Upper lobe of left lung (tissue), 6 donors: ENCODE measurements around the gene AP3S2. TPM values are rescaled to one million over a fixed set of nuclear protein-coding genes. Genes with fewer than 3 reads are reported as not detected.
A peak's percentile ranks its signal among the peaks of the same experiment; 100 is the strongest.

Source experiments
- ATAC-seq, 2 donors: fragments of 200-7000 bp; cut with Tn5 transposase; one replicate each; pipeline ENCODE4 v1.9.1; 2022; ENCODE audit warnings: mild to moderate bottlenecking in 2 of 2, moderate library complexity in 2 of 2; ENCODE audit not compliant: low FRiP score in 2 of 2
- DNase-seq, 2 donors: peaks; one replicate each; pipeline ENCODE4 v3.0.0-alpha.2; 2019 to 2020
- H3K27ac ChIP-seq, 4 donors: fragments of 200-600 bp; sonication (generic); one replicate each; pipeline ENCODE4 v1.5.1; 2016 to 2019
- H3K27me3 ChIP-seq, 4 donors: fragments of 200-600 bp; sonication (generic); one replicate each; pipeline ENCODE4 v1.5.1; 2017 to 2019
- H3K36me3 ChIP-seq, 4 donors: fragments of 200-600 bp; sonication (generic); one replicate each; pipeline ENCODE4 v1.5.1; 2016 to 2019
- H3K4me1 ChIP-seq, 4 donors: fragments of 200-600 bp; sonication (generic); one replicate each; pipeline ENCODE4 v1.5.1; 2018 to 2019
- H3K4me3 ChIP-seq, 4 donors: fragments of 200-600 bp; sonication (generic); one replicate each; pipeline ENCODE4 v1.5.1; 2017 to 2019; ENCODE audit warnings: mild to moderate bottlenecking in 2 of 4, moderate library complexity in 1 of 4
- H3K9me3 ChIP-seq, 4 donors: fragments of 200-600 bp; sonication (generic); one replicate each; pipeline ENCODE4 v1.5.1; 2018 to 2019
- CTCF ChIP-seq, 6 experiments: fragments of 450-650 bp in 4 of 6; fragments of 200-600 bp in 2 of 6; sonication (generic) in 2 of 6; IDR thresholded peaks; one replicate each; pipeline ENCODE4 v1.5.1; 2016 to 2019; ENCODE audit warnings: antibody characterized with exemption in 6 of 6
- EP300 ChIP-seq, 4 donors: sonication (generic); formaldehyde crosslinking; IDR thresholded peaks; one replicate each; pipeline ENCODE4 v1.5.1; 2017; ENCODE audit warnings: antibody characterized with exemption in 4 of 4, control low read depth in 2 of 4
- POLR2A ChIP-seq, 4 donors: fragments of 450-650 bp; IDR thresholded peaks; one replicate each; pipeline ENCODE4 v1.5.1; 2016 to 2017; ENCODE audit warnings: antibody characterized with exemption in 4 of 4, mild to moderate bottlenecking in 2 of 4
- POLR2AphosphoS5 ChIP-seq, 2 donors: sonication (generic); formaldehyde crosslinking; IDR thresholded peaks; one replicate each; pipeline ENCODE4 v1.5.1; 2017; ENCODE audit warnings: antibody characterized with exemption in 2 of 2
- WGBS, 2 donors: methylation state at CpG; one replicate each; pipeline ENCODE4 v1.1.5; 2017 to 2018; 5-methylcytosine and 5-hydroxymethylcytosine counted together
- total RNA-seq, 6 donors: library from RNA; depleted of rRNA in 4 of 6; stranded (reverse); fragments of >200 nt in 4 of 6; gene quantifications; one replicate each; pipeline versions ENCODE4 v1.1.0 to v1.2.1, GENCODE V29; 2016 to 2021
- donor health status: DM: no; HTN: no; CAD: no; lungs with moderate emphysema.
- donor health status: DM: no; HTN: yes; CAD: no; lungs with severe emphysema.

AP3S2 gene
- total RNA-seq, 6 donors from 2014 or later, result 19.6 to 46.1 (median 28.9) TPM

GRCh38 chr15:89833966-89834365, 59.8 kb downstream of the AP3S2 start:
- no peak for DNase-seq
- Histone ChIP-seq H3K27me3 (no peaks in the 10 kb centered on the region), H3K4me1 (peaks cover 22 to 39% (median 30%) of the 10 kb centered on the region in 4 donors), H3K36me3 (peaks cover 21 to 65% (median 32%) of the 10 kb centered on the region in 4 donors), H3K27ac (no peak overlapping the region), H3K4me3 (no peak overlapping the region), H3K9me3 (no peaks in the 10 kb centered on the region)
- WGBS, 2 donors, result 92 to 96% methylated on average over 2 to 7 of the region's 7 CpGs
- no peak for TF ChIP-seq EP300 (IDR thresholded peaks at IDR 0.05)
- TF ChIP-seq CTCF (IDR thresholded peaks at IDR 0.05), result no peak
- no peak for TF ChIP-seq POLR2A (IDR thresholded peaks at IDR 0.05)
- no peak for TF ChIP-seq POLR2AphosphoS5 (IDR thresholded peaks at IDR 0.05)
- ATAC-seq, result no peak

DNA sequence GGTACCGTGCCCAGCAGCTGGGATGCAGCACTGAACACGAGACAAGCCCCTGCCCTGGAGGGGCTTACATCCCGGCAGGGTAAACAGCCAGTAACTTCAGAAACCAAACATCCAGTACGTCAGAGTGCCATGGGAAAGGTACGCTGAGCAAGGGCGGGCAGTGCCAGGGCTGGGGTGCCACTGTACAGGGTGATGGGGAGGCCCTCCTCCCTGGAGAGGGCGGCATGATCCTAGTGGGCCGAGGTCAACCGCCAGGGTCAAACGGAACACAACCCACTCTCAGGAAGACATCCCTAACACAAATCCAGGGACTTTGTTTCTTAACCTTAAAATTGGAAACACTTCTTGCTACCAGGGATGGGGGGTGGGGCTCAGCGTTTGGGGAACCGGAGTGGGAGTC, 63.2 kb downstream of the AP3S2 start:
- no peak overlapping the region for H3K4me3 ChIP-seq
- DNase-seq (no peak), ATAC-seq (no peak)
- H3K27me3 ChIP-seq, result no peaks in the 10 kb centered on the region
- no peak for TF ChIP-seq POLR2AphosphoS5 (IDR thresholded peaks at IDR 0.05)
- TF ChIP-seq EP300 (IDR thresholded peaks at IDR 0.05), result no peak
- TF ChIP-seq POLR2A (IDR thresholded peaks at IDR 0.05), result no peak
- TF ChIP-seq CTCF (IDR thresholded peaks at IDR 0.05), result no peak
- peaks cover 17 to 26% (median 21%) of the 10 kb centered on the region in 4 donors for H3K4me1 ChIP-seq
- H3K27ac ChIP-seq, result no peak overlapping the region
- 96 to 99% methylated on average over 12 of the region's 12 CpGs for WGBS, 2 donors
- peaks cover 21 to 43% (median 25%) of the 10 kb centered on the region in 4 donors for H3K36me3 ChIP-seq
- H3K9me3 ChIP-seq, result no peaks in the 10 kb centered on the region

DNA sequence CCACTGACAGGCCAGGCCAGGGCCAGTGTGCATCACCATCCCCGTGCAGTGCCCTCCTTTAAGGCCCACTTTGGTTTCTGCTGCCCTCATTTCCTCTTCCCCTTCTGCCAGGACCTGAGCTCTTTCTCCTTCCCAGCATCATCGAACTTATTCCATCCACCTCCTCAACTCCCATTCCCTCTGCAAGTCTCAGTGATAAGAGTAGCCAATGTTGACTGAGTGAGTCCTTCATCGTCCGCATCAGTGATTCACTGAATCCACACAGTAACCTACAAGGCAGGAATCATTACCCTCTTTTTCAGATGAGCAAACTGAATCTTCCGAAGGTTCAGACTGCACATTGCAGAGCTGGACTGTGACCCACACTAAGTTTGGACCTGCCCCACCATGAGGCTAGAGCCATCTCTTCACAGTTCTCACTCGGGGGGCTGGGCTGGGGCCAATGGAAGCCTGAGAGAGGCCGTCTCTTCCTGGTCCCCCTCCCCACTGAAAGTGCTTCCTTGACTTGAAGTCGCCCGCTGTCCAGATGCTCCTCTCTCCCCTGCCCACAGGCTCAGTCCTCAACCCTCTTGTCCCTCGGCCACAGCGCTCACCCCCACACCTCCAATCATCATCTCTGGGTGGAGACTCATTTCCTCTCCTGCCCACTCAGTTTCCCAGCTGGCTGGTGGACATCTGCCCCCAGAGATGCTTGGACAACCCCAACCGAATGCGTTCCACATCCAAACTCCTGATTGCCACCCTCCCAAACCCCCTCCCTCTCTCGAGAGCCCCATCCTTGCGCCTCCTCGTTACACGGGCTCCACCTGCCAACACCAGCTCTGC, 64.0 kb downstream of the AP3S2 start:
- ATAC-seq, result no peak
- no peak for DNase-seq
- Histone ChIP-seq H3K36me3 (peaks cover 15 to 35% (median 19%) of the 10 kb centered on the region in 4 donors), H3K9me3 (no peaks in the 10 kb centered on the region), H3K4me1 (peaks cover 17 to 25% (median 20%) of the 10 kb centered on the region in 4 donors), H3K4me3 (no peak overlapping the region), H3K27ac (no peak overlapping the region), H3K27me3 (no peaks in the 10 kb centered on the region)
- no peak for TF ChIP-seq POLR2AphosphoS5 (IDR thresholded peaks at IDR 0.05)
- no peak for TF ChIP-seq POLR2A (IDR thresholded peaks at IDR 0.05)
- no peak for TF ChIP-seq CTCF (IDR thresholded peaks at IDR 0.05)
- no peak for TF ChIP-seq EP300 (IDR thresholded peaks at IDR 0.05)
- 91% methylated on average over 16 to 17 of the region's 17 CpGs for WGBS, 2 donors

DNA sequence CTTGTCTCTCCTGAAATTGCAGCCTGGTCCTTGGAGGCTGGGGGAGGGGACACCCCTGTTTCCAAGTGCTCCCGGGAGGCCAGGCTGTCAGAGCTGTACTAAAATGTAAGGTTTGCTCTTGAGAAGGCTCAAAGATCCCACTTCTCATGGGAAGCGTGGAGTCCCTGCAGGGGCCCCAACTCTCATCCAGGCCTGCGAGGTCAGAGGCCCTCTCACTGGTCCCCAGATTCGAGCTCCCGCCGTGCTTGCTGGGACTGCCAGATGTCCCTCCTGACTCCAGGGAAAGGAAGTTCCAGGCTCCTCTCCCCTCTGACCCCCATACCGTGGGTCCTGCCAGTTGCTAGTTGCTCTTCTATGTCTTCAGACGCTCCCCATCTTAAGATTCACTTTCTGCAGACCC, 64.6 kb downstream of the AP3S2 start:
- peak overlapping the region in 1 of 4 donors; percentile 24 for H3K27ac ChIP-seq
- no peak for DNase-seq
- TF ChIP-seq CTCF (IDR thresholded peaks at IDR 0.05), result no peak
- no peak for TF ChIP-seq POLR2A (IDR thresholded peaks at IDR 0.05)
- no peak for TF ChIP-seq EP300 (IDR thresholded peaks at IDR 0.05)
- no peak for TF ChIP-seq POLR2AphosphoS5 (IDR thresholded peaks at IDR 0.05)
- 79 to 81% methylated on average over 2 to 8 of the region's 8 CpGs for WGBS, 2 donors
- no peaks in the 10 kb centered on the region for H3K27me3 ChIP-seq
- no peaks in the 10 kb centered on the region for H3K9me3 ChIP-seq
- peaks cover 17 to 30% (median 20%) of the 10 kb centered on the region in 4 donors for H3K4me1 ChIP-seq
- ATAC-seq, result no peak
- peaks cover 11 to 28% (median 13%) of the 10 kb centered on the region in 4 donors for H3K36me3 ChIP-seq
- H3K4me3 ChIP-seq, result no peak overlapping the region
